T47D (cell line): ENCODE measurements around the gene SCUBE1.

Source experiments
- DNase-seq, 2 experiments: peaks; one replicate each; pipeline versions ENCODE4 v3.0.0 to v3.0.0-alpha.2; 2011 to 2012; ENCODE audit warnings: low read depth in 1 of 2, low spot score in 1 of 2
- JUND ChIP-seq: IDR thresholded peaks from 2 replicates; pipeline ENCODE4 v1.6.1; 2012; ENCODE audit warnings: low read depth
- in situ Hi-C: cut with HindIII; loops from 2 replicates; pipeline ENCODE4 v1.10.0; 2016; ENCODE audit warnings: low sequenced_read_pairs, low pct_unique_long_range_greater_than_20kb

SCUBE1 gene

DNA sequence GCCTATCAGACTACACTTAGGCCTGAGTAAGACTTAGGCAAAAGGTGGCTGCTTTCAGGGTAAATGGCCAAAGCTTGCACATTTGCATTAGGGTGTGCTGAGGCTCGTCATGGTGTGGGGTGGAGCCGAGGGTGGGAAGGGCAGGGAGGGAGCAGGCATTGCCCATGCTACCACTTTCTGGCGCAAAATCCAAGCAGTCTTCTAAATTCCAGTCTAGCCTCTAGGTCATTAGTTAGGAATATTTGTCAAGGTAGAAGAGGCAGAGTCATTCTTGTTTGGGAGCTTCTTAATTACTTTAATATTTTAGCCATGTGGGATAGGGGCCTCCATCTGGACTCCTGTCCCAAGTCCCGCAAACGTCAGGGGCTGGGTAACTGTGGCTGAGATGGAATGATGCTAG, 28.6 kb downstream of the SCUBE1 start:
- no peak for TF ChIP-seq JUND
- DNase-seq = no peak
- in situ Hi-C loops = no loop called here

DNA sequence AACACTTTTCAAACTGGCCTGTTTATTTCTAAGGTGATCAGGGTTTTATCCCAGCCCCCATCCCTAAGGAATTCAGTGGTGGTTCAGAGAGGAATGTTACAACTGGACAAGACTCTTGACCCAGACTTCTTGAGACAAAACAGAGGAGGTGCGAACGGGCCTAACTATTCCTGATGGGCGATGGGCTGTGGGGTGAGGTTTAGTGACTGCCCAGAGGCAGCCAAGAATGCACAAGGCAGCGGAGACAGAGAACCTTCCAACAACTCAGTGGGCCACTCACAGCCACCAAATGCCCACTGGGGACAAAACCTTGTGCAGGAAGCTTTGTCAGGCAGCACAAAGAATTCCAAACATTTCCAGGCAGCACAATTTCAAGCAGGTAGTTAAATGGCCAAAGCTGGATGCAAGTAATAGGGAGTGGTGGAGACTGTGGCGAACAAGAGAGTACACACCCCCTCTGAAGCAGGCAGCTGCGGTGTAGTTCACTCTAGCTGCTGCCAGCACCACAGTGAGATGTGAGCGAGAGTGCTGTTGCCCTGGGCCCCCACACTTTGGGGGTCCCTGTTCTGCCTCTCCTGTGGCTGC, 29.2 kb downstream of the SCUBE1 start:
- in situ Hi-C loops = no loop called here
- DNase-seq = no peak
- no peak for TF ChIP-seq JUND

DNA sequence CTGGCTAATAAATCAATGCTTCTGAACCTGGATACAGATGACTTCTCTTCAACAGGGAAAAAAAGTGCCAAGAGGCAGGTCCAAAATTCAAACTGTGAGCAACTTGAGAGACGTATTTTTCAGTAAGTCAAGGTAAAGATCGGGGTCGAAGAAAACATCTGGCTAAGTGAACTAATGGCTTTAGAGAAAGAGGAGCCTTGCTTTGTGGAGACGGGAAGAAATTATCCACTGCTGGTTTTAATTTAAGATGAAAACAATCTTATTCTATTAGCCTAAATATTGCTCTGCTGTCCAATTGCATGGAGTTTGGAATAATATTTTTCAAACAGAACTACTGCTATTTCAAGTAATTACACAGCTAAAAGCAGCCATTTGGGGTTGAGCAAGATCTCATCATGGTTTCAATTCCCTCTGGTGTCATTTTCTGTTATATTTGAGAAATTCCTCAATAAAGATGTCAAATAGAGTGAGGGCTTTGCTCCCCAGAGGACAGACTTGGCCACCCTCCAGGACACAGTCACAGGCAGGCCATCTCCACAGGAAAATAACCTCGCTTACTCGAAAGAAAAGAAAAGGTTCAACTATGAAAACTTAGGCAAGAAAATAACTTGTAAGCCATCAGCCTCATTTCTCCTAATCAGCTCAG, 29.8 kb downstream of the SCUBE1 start:
- no peak for TF ChIP-seq JUND
- in situ Hi-C loops = no loop called here
- no peak for DNase-seq

DNA sequence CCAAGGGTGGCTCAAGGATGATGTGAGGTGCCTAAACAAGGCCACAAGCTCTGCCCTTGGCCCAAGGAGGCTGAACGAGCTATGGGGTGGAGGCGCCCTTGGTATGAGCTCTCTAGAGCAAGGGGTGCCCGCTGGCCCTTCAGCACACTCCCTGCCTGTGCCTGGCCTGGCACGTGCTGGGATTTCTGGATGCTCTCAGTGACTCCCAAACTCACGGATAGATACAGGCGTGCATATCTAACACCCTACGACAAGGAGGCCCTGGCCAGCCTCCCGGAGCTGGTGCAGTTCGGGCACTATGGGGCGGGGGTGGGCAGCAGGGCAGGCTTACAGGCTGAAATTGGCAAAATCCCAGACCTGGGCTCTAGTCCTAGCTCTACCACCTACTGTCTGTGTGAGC, 30.6 kb downstream of the SCUBE1 start:
- in situ Hi-C loops = no loop called here
- no peak for TF ChIP-seq JUND
- DNase-seq = no peak

DNA sequence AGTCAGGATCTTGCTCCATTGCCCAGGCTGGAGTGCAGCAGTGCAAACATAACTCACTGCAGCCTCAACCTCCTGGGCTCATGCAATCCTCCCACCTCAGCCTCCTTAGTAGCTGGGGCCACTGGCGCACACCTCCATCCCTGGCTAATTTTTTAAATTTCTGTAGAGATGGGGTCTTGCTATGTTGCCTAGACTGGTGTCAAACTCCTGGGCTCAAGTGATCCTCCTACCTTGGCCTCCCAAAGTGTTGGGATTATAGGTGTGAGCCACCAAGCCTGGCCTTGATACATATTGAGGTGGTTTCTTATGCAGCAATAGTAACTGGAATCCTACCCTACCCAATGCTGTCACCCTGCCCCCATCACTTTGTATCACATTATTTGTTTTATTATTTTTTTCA, 32.4 kb downstream of the SCUBE1 start:
- DNase-seq = no peak
- in situ Hi-C loops = no loop called here
- no peak for TF ChIP-seq JUND

DNA sequence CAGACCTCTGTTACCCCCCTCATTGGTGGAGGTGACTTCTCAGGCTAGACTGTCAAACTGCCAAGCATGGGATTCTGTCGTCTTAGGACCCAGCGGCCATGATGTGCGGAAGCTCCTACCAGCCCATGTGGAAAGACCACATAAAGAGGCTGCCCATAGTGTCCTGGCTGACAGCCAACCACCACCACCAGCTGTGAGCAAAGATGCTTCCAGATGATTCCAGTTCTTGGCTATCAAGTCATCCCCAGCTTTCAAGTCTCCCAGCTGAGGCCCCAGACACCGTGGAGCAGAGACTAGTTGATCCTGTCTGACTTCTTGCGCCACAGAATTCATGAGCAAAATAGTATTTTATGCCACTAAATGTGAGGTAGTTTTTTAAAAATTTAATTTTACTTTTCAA, 32.9 kb downstream of the SCUBE1 start:
- in situ Hi-C loops = no loop called here
- no peak for DNase-seq
- no peak for TF ChIP-seq JUND

DNA sequence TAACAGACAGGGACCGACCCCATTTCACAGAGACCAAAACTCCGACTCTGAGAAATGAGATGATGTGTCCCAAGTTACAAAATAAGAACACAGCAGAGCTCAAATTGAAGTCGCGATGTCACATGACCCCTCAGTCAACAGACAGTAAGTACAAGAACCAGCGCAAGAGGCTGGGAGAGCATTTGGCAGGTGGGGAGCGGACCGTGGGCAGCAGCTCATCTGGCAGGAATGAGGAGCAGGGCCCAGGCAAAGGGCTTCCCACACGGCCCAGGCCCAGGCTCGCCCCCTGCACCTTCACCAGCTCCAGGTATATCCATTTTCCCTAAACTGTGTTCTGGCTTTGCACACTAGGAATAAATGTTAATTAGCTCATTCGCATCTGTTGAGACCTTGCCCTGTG, 34.3 kb downstream of the SCUBE1 start:
- DNase-seq = no peak
- in situ Hi-C loops = no loop called here

DNA sequence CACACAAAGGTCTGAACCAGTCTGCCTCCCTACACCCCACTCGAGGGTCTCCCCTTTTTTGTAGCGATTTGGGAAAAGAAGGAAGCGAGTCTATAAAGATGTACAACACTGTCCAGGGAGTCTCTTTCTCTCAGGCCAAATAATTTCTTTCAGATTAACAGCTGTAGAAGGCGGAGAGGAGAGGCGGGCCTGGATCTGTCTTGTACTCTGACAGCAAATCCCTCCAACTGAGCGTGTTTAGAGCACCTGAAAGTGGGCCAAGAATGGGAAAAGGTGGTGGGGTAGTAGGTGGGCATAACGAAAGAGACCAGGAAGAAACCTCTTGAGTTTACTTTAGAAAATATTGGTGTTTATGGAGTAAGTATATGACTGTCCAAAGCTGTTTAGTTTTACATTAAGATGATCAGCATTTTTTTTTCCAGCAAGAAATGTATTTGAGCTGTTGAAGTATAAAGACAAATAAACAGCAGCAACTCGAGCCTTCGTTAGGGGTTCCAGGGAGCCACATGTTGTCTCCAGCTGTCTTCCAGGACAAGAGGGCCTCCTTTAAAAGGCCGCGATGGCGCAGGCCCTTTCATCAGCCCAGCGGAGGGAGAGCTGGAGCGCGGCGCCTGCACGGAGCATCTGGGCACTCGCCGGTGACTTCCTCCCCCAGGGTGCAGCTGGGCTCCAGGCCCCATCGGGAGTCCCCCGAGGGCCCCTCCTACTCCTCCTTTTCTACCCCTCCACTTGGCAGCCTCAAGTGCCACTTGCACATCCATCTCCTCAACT, 34.9 kb downstream of the SCUBE1 start:
- TF ChIP-seq JUND = no peak
- in situ Hi-C loops = no loop called here
- no peak for DNase-seq

More for the DNA sequence above, 34.3 kb downstream of the SCUBE1 start:
- no peak for TF ChIP-seq JUND

DNA sequence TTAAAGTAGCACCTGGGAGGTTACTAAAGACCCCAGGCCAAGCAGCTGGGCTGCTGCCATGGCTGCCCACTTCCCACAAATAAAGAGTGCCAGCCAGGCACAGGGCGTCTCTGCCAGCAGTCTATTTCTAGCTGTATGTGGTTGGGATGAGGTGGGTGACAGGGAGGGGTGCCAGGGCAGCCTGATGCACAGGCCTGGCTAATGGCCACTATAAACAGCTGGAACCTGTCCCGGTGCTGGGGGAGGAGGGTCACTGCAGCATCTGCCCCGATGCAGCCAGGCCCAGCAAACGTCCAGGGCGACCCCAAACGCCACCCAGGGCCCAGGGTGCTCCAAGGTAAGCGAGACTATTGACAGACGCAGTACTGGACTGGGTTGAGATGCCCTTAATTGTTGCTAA, 37.4 kb downstream of the SCUBE1 start:
- DNase-seq = no peak
- in situ Hi-C loops = no loop called here
- TF ChIP-seq JUND = no peak

DNA sequence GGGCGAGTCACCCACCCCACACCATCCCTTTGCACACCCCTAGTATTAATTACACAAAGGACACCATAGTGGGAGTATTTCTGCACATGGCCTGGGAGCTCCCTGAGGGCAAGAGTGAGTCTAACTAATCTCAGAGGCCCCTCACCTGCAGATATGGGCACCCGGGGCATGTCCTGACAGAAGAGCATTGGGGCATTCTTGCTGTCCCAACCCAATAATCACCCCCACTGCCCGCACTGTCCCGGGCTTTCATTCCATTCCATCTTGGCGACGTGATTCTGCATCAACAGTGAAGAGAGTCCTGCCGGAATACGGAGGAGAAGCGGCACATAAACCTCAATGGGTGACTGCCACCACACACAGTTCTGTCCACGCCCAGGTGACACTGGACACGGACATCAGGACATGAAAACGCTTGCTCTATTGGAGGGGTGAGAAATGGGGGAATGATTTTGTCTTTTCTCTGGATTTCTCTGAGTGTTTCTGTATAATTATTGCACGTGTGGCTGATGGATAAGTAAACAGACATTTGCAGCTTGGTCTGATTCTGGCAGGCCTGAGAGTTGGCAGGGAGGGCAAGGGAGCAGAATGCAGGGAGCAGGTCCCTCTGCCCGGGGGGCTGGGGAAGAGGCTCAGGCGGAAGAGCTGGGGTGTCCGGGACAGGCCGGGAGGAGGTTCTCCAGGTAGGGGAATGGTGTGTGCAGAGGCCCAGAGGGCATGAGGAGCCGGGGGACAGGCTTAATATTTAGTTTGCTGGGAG, 38.2 kb downstream of the SCUBE1 start:
- in situ Hi-C loops = no loop called here
- DNase-seq = no peak
- no peak for TF ChIP-seq JUND

DNA sequence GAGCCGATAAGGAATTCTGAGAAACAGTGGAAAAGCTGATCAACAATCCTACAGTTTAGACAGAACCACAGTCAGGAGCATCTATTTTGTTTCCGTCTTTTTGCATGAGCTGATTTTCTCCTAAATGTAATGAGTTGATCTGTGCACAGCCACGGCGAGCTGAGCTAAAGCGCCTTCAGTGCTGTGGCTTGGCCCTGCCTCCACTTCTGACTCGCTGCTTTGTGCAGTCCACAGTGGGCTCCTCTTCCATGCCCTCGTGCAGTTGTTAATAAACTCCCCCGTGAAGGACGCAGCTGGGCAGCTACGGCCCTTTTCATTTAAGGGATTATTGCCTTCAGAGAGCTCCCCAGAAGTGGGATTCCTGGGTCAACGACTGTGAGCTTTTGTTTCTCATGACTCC, 39.4 kb downstream of the SCUBE1 start:
- DNase-seq = no peak
- no peak for TF ChIP-seq JUND
- in situ Hi-C loops = no loop called here

DNA sequence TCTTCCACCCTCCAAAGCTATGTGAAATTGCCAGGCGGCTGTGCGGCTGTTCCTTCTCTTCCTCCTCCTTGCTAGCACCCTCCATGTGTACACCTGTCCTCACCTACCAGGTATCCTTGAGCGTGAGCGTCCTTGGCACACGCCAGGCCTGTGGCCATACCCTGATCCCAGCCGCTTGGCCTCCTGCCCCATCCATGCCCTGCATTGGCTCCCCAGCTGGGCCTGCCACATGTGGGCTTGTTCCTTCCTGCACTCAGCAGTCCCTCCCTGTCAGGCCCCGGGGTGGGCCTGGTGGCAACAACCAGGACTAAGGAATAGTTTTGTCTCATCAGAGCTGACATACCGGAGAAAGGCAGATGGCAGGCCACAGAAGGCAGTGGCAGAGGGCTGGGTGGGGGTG, 40.0 kb downstream of the SCUBE1 start:
- DNase-seq = no peak
- in situ Hi-C loops = no loop called here
- TF ChIP-seq JUND = no peak

DNA sequence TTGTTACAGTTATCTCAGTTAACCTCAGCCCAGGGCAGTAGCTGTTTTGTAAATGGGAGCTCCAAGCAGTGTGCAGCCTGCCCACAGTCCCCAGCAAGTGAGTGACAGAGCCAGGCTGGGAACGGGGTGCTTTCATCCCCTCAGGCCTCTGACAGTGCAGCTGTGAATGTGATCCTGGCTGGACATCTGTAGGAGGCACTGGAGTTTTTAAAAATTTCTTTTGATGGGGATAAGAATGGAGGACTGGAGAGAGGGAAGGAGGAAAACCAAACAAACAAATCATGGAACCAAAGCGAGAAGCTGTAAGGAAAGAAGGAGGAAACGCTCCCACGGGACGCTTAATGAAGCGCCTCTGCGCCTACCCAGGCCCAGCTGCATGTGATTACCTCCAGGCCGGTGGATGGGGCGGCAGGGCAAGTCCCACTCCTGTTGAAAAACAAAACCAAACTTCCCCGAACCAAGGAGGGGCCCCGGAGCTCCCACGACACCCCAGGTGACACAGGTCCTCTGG, 40.6 kb downstream of the SCUBE1 start:
- in situ Hi-C loops = no loop called here
- TF ChIP-seq JUND = no peak
- DNase-seq = no peak
